ENCODE measurements around the gene FYCO1. TPM values are rescaled to one million over a fixed set of nuclear protein-coding genes. Genes with fewer than 3 reads are reported as not detected.

FYCO1 gene
- total RNA-seq, 1 experiment from 2014 or later = 15.4 TPM

DNA sequence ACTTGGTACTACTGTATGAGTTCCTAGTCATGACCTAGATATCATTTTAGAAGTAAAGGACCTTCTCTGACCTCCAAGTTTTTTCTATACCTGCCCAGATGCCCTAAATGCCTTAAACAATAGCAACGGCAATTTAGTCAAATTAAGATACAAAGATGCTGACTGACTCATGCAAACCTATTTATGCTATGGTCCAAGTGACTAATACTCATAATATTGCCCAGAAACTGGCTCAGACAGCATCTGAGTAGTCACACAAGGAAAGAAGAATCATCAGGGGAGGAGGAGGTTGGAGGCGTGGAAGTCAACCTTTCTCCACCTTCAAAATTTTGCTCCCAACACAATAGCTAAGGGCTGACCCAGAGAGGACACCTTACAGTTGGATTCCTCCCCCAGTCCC, 6.8 kb downstream of the FYCO1 start:
- Histone ChIP-seq H3K27me3 (ENCODE audit: low read length) (no peaks in the 10 kb centered on the region), H3K4me1 (ENCODE audit: insufficient read depth, low read length) (peaks cover 61% of the 10 kb centered on the region), H4K20me1 (ENCODE audit: low read length) (no peaks in the 10 kb centered on the region), H3K79me2 (ENCODE audit: low read length) (peaks cover 72% of the 10 kb centered on the region), H3K9ac (ENCODE audit: low read length) (no peak overlapping the region), H3F3A (ENCODE audit: low read length, unreplicated experiment) (no peaks in the 10 kb centered on the region), H3K9me3 (ENCODE audit: low read length) (no peaks in the 10 kb centered on the region), H3K4me2 (ENCODE audit: low read length) (no peak overlapping the region), H2AFZ (ENCODE audit: low read length) (no peak overlapping the region), H3K4me3 (ENCODE audit: low read length) (no peak overlapping the region), H3K9me2 (replicated peaks; ENCODE audit: low read length) (no peaks in the 10 kb centered on the region), H3K27ac (ENCODE audit: low read length) (peak overlapping the region; percentile 64), H3K36me3 (ENCODE audit: low read depth, low read length) (peaks cover 12% of the 10 kb centered on the region)
- ATAC-seq = peak; percentile 41
- ChIA-PET CTCF (no interaction called here), POLR2A (ENCODE audit: unreplicated experiment) (no interaction called here)
- intact Hi-C loops (cut with micrococcal nuclease) = loop anchor here (5.0 kb wide), 2 partner anchors 42 to 68 kb away; no protein-coding TSS in a partner anchor
- BruUV-seq (replicated peaks) = no TSS peak
- DNase-seq = peak; percentile 88
- TF ChIP-seq, protein P1, sequence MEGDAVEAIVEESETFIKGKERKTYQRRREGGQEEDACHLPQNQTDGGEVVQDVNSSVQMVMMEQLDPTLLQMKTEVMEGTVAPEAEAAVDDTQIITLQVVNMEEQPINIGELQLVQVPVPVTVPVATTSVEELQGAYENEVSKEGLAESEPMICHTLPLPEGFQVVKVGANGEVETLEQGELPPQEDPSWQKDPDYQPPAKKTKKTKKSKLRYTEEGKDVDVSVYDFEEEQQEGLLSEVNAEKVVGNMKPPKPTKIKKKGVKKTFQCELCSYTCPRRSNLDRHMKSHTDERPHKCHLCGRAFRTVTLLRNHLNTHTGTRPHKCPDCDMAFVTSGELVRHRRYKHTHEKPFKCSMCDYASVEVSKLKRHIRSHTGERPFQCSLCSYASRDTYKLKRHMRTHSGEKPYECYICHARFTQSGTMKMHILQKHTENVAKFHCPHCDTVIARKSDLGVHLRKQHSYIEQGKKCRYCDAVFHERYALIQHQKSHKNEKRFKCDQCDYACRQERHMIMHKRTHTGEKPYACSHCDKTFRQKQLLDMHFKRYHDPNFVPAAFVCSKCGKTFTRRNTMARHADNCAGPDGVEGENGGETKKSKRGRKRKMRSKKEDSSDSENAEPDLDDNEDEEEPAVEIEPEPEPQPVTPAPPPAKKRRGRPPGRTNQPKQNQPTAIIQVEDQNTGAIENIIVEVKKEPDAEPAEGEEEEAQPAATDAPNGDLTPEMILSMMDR (conservative IDR thresholded peaks at IDR 0.05; ENCODE audit: low read depth, low read length) = no peak
- TF ChIP-seq EZH2 (IDR thresholded peaks at IDR 0.05; ENCODE audit: low read length, unreplicated experiment) (no peak), EZH2phosphoT487 (IDR thresholded peaks at IDR 0.05; ENCODE audit: borderline replicate concordance, low read length) (no peak)

DNA sequence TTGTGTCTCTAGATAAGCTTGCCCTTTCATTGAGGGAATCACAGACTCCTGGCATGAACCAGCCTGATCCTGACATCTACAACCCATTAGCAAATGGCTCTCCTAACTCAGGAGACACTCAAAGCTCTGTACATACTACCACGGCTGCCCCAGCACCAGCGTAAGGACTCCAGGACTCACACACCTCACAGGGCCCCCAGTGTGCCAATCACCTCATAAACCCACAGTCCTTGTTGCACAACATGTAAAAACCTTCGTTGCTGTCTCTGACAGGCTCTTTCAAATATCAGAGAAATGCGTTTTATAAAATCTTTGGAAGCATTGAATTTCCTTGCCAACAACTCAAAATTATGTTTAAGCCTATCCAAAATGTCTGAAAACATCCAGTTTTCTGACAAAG, 7.3 kb downstream of the FYCO1 start:
- POLR2A ChIA-PET (ENCODE audit: unreplicated experiment) = no interaction called here
- H3K9ac ChIP-seq (ENCODE audit: low read length) = no peak overlapping the region

More for the DNA sequence above, 7.3 kb downstream of the FYCO1 start:
- no peak for DNase-seq
- Histone ChIP-seq H3F3A (ENCODE audit: low read length, unreplicated experiment) (no peaks in the 10 kb centered on the region), H3K4me3 (ENCODE audit: low read length) (no peak overlapping the region), H3K36me3 (ENCODE audit: low read depth, low read length) (peaks cover 16% of the 10 kb centered on the region), H3K27me3 (ENCODE audit: low read length) (no peaks in the 10 kb centered on the region), H2AFZ (ENCODE audit: low read length) (no peak overlapping the region), H3K4me2 (ENCODE audit: low read length) (no peak overlapping the region), H3K4me1 (ENCODE audit: insufficient read depth, low read length) (peaks cover 56% of the 10 kb centered on the region), H3K79me2 (ENCODE audit: low read length) (peaks cover 72% of the 10 kb centered on the region), H3K27ac (ENCODE audit: low read length) (peak overlapping the region; percentile 6; the same call in 1 of the 2 replicates), H4K20me1 (ENCODE audit: low read length) (no peaks in the 10 kb centered on the region), H3K9me3 (ENCODE audit: low read length) (no peaks in the 10 kb centered on the region), H3K9me2 (replicated peaks; ENCODE audit: low read length) (no peaks in the 10 kb centered on the region)
- CTCF ChIA-PET = no interaction called here
- intact Hi-C loops (cut with micrococcal nuclease) = loop anchor here (5.0 kb wide), 2 partner anchors 41 to 69 kb away; no protein-coding TSS in a partner anchor
- ATAC-seq = no peak
- TF ChIP-seq, protein P1 (conservative IDR thresholded peaks at IDR 0.05; ENCODE audit: low read depth, low read length) = no peak
- no TSS peak for BruUV-seq (replicated peaks)

All from PC-3 (cell line).